ENCODE results near the gene CTTN. TPM values are rescaled to one million over a fixed set of nuclear protein-coding genes. Genes with fewer than 3 reads are reported as not detected.

The CTTN gene
- total RNA-seq, 1 experiment from 2014 or later: 224 TPM

DNA sequence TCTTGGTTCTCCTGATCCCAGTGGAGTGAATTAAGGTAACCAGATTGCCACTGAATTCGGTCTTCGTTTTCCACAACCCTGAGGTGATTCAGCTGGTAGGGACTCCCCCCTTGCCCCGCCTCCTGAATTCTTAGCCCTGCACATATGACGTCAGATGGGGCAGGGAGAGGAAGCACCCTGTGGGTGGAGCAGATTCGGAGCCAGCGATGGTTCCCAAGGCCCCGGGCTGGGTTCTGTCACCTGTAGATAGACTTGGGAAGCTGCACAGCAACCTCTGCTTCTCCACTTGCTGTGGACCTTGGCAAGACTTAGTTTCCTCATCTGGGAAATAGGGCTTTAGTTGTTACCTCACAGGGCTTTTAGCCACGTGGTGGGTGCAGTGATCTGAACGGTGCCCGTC, 67.8 kb downstream of the CTTN start:
- H3T11ph ChIP-seq (ENCODE audit: low read length): no peak overlapping the region
- H3K27ac ChIP-seq (ENCODE audit: insufficient read length, low read depth, low read length): no peak overlapping the region
- no peak overlapping the region for H3K23ac ChIP-seq (ENCODE audit: insufficient read length, low read depth, low read length)
- H3K9ac ChIP-seq (ENCODE audit: extremely low read depth, insufficient read length, low read length): no peak overlapping the region
- H3K4me2 ChIP-seq (ENCODE audit: insufficient read depth, insufficient read length, low read length): no peak overlapping the region
- peaks cover 16 to 21% of the 10 kb centered on the region in 2 experiments for H3K4me1 Mint-ChIP-seq
- no peaks in the 10 kb centered on the region for H3K9me3 ChIP-seq (ENCODE audit: control insufficient read depth, low read depth, low read length)
- no peak overlapping the region for H4K91ac ChIP-seq (ENCODE audit: insufficient read length, low read depth, low read length)
- no peaks in the 10 kb centered on the region for H4K20me1 ChIP-seq (ENCODE audit: control insufficient read depth, insufficient read depth, insufficient read length)
- H3K4ac ChIP-seq (ENCODE audit: low read depth, low read length): no peak overlapping the region
- H3K18ac ChIP-seq (ENCODE audit: insufficient read length, low read depth, low read length): no peak overlapping the region
- no peaks in the 10 kb centered on the region; a peak in 1 of 7 replicates for H3K36me3 Mint-ChIP-seq (ENCODE audit: insufficient read depth in 1 of 3, low read depth in 3 of 3)
- no peak overlapping the region for H4K8ac ChIP-seq (replicated peaks; ENCODE audit: insufficient read length, low read depth, low read length)
- H3K27me3 Mint-ChIP-seq (ENCODE audit: low read depth): peaks cover 10% of the 10 kb centered on the region
- H2AFZ ChIP-seq (ENCODE audit: low read length): no peak overlapping the region
- TF ChIP-seq, protein P1, sequence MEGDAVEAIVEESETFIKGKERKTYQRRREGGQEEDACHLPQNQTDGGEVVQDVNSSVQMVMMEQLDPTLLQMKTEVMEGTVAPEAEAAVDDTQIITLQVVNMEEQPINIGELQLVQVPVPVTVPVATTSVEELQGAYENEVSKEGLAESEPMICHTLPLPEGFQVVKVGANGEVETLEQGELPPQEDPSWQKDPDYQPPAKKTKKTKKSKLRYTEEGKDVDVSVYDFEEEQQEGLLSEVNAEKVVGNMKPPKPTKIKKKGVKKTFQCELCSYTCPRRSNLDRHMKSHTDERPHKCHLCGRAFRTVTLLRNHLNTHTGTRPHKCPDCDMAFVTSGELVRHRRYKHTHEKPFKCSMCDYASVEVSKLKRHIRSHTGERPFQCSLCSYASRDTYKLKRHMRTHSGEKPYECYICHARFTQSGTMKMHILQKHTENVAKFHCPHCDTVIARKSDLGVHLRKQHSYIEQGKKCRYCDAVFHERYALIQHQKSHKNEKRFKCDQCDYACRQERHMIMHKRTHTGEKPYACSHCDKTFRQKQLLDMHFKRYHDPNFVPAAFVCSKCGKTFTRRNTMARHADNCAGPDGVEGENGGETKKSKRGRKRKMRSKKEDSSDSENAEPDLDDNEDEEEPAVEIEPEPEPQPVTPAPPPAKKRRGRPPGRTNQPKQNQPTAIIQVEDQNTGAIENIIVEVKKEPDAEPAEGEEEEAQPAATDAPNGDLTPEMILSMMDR (conservative IDR thresholded peaks at IDR 0.05): no peak
- H3K56ac ChIP-seq (ENCODE audit: insufficient read length, low read depth, low read length): no peak overlapping the region
- H4K5ac ChIP-seq (ENCODE audit: insufficient read length, low read depth, low read length): no peak overlapping the region
- no peak for DNase-seq
- no peak overlapping the region for H2BK5ac ChIP-seq (ENCODE audit: insufficient read length, low read length)
- no CpG with 5 or more reads among the region's 10 CpGs for WGBS (ENCODE audit: extremely low coverage, insufficient read length, low lambda C conversion rate)
- no peaks in the 10 kb centered on the region for H3K79me1 ChIP-seq (ENCODE audit: insufficient read depth, low read depth, low read length, poor library complexity, severe bottlenecking)
- no peak overlapping the region for H2BK12ac ChIP-seq (ENCODE audit: insufficient read length, low read depth, low read length)
- H2BK120ac ChIP-seq (ENCODE audit: low read depth, low read length, poor library complexity, severe bottlenecking): no peak overlapping the region
- no peak overlapping the region for H3K4me3 Mint-ChIP-seq
- no peak overlapping the region for H2BK20ac ChIP-seq (ENCODE audit: low read depth, low read length, poor library complexity, severe bottlenecking)
- no peaks in the 10 kb centered on the region for H3K27me3 ChIP-seq (ENCODE audit: insufficient read depth, low read length)
- H3K4me1 ChIP-seq (ENCODE audit: insufficient read depth, low read length): no peaks in the 10 kb centered on the region
- no peak overlapping the region for H2BK15ac ChIP-seq (ENCODE audit: low read depth, low read length)
- no peaks in the 10 kb centered on the region for H3K23me2 ChIP-seq (ENCODE audit: insufficient read length, low read depth, low read length, poor library complexity, severe bottlenecking)
- no peak overlapping the region for H3K14ac ChIP-seq (ENCODE audit: insufficient read depth, low read length)
- H3K27ac Mint-ChIP-seq: no peak overlapping the region
- no peaks in the 10 kb centered on the region for H3K79me2 ChIP-seq (ENCODE audit: insufficient read depth, low read length)
- H3K9me3 Mint-ChIP-seq: peaks cover 3 to 4% of the 10 kb centered on the region in 2 experiments; a peak in 2 of 5 replicates
- H2AK5ac ChIP-seq (ENCODE audit: insufficient read length, low read length): no peak overlapping the region

All from H9 (cell line).